ENCODE data around the gene SDF2L1. TPM values are rescaled to one million over a fixed set of nuclear protein-coding genes. Genes with fewer than 3 reads are reported as not detected.

SDF2L1 gene
- total RNA-seq, 1 donor from 2014 or later: 24.0 TPM

- TF ChIP-seq CTCF (IDR thresholded peaks at IDR 0.05; ENCODE audit: partially characterized antibody, unreplicated experiment): no peak
- no peaks in the 10 kb centered on the region for H3K36me3 Mint-ChIP-seq (ENCODE audit: unreplicated experiment)
- H3K27ac Mint-ChIP-seq (ENCODE audit: unreplicated experiment): peak overlapping the region; percentile 98
- H3K27me3 Mint-ChIP-seq (ENCODE audit: unreplicated experiment): peaks cover 13% of the 10 kb centered on the region
- peak overlapping the region; percentile 95 for H3K4me3 Mint-ChIP-seq (ENCODE audit: unreplicated experiment)
- peaks cover 13% of the 10 kb centered on the region for H3K9me3 Mint-ChIP-seq (ENCODE audit: unreplicated experiment)
- peak; percentile 37 for DNase-seq
- peaks cover 14% of the 10 kb centered on the region for H3K4me1 Mint-ChIP-seq (ENCODE audit: low read depth, unreplicated experiment)
Measured at GRCh38 chr22:21652547-21653545, 10.7 kb downstream of the SDF2L1 start.

GRCh38 chr22:21657020-21657359, 14.9 kb downstream of the SDF2L1 start:
- Mint-ChIP-seq H3K4me1 (ENCODE audit: low read depth, unreplicated experiment) (no peaks in the 10 kb centered on the region), H3K9me3 (ENCODE audit: unreplicated experiment) (peaks cover 4% of the 10 kb centered on the region), H3K27me3 (ENCODE audit: unreplicated experiment) (peaks cover 5% of the 10 kb centered on the region), H3K27ac (ENCODE audit: unreplicated experiment) (peak overlapping the region; percentile 19), H3K36me3 (ENCODE audit: unreplicated experiment) (no peaks in the 10 kb centered on the region), H3K4me3 (ENCODE audit: unreplicated experiment) (peak overlapping the region; percentile 80)
- no peak for DNase-seq
- TF ChIP-seq CTCF (IDR thresholded peaks at IDR 0.05; ENCODE audit: partially characterized antibody, unreplicated experiment): no peak

GRCh38 chr22:21657360-21658032, 15.4 kb downstream of the SDF2L1 start:
- Mint-ChIP-seq H3K36me3 (ENCODE audit: unreplicated experiment) (no peaks in the 10 kb centered on the region), H3K4me3 (ENCODE audit: unreplicated experiment) (peak overlapping the region; percentile 86), H3K9me3 (ENCODE audit: unreplicated experiment) (peaks cover 4% of the 10 kb centered on the region), H3K27me3 (ENCODE audit: unreplicated experiment) (peaks cover 5% of the 10 kb centered on the region), H3K27ac (ENCODE audit: unreplicated experiment) (peak overlapping the region; percentile 73), H3K4me1 (ENCODE audit: low read depth, unreplicated experiment) (no peaks in the 10 kb centered on the region)
- DNase-seq: peak; percentile 84
- peak; percentile 21 for TF ChIP-seq CTCF (IDR thresholded peaks at IDR 0.05; ENCODE audit: partially characterized antibody, unreplicated experiment)

- H3K27ac Mint-ChIP-seq (ENCODE audit: unreplicated experiment): no peak overlapping the region
- no peaks in the 10 kb centered on the region for H3K36me3 Mint-ChIP-seq (ENCODE audit: unreplicated experiment)
- H3K27me3 Mint-ChIP-seq (ENCODE audit: unreplicated experiment): peaks cover 7% of the 10 kb centered on the region
- peaks cover 10% of the 10 kb centered on the region for H3K9me3 Mint-ChIP-seq (ENCODE audit: unreplicated experiment)
- no peak for TF ChIP-seq CTCF (IDR thresholded peaks at IDR 0.05; ENCODE audit: partially characterized antibody, unreplicated experiment)
- no peak overlapping the region for H3K4me3 Mint-ChIP-seq (ENCODE audit: unreplicated experiment)
- DNase-seq: no peak
- no peaks in the 10 kb centered on the region for H3K4me1 Mint-ChIP-seq (ENCODE audit: low read depth, unreplicated experiment)
Measured at GRCh38 chr22:21659864-21660525, 17.9 kb downstream of the SDF2L1 start.

All from glutamatergic neuron (in vitro differentiated cells).